Measurements from ENCODE around the gene MAP2. TPM values are rescaled to one million over a fixed set of nuclear protein-coding genes. Genes with fewer than 3 reads are reported as not detected.

Gene MAP2
- total and polyA plus RNA-seq, 7 donors: 0.72 to 6.5 (median 1.8) TPM

GRCh38 chr2:209526561-209526960 lies 102.7 kb downstream of the MAP2 start:
- peaks cover 4% of the 10 kb centered on the region for H3K4me1 ChIP-seq
- no peaks in the 10 kb centered on the region for H3K27me3 ChIP-seq (ENCODE audit: insufficient read depth in 3 of 3, low read length in 2 of 3)
- peak overlapping the region; percentile 33 for H3K4me3 ChIP-seq
- H3K27ac ChIP-seq: peak overlapping the region; percentile 39
- TF ChIP-seq CTCF (IDR thresholded peaks at IDR 0.05): no peak
- ATAC-seq: no peak
- WGBS, 3 donors: 0 to 3% (median 0%) methylated on average over 1 of the region's 1 CpG
- no peaks in the 10 kb centered on the region for H3K9me3 ChIP-seq
- no peaks in the 10 kb centered on the region for H3K36me3 ChIP-seq (ENCODE audit: insufficient read depth in 1 of 2, low read depth in 1 of 2)
- intact Hi-C loops (cut with DNase I): no loop called here
- no peak for DNase-seq

DNA sequence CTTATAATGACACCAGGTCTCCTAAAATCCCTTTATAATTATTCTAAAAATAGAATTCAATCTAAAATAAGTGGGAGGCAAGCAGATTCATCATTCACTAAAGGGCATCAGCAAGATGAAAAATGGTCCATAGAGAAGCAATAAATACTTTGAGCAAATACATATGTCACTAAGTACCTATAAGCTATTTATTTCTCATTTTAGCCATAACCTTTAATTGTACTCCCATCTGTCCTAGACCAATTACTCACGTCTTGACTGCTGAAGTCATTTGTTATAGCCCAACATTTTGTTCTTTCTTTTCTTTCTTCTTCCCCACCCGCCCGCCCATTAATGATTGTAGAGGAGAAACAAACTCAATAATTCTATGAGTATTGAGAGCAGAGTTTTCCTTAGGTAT lies 105.7 kb downstream of the MAP2 start:
- DNase-seq: no peak
- no peaks in the 10 kb centered on the region for H3K36me3 ChIP-seq (ENCODE audit: insufficient read depth in 1 of 2, low read depth in 1 of 2)
- no peak for TF ChIP-seq CTCF (IDR thresholded peaks at IDR 0.05)
- WGBS, 3 donors: 65 to 78% (median 77%) methylated on average over 3 of the region's 3 CpGs
- intact Hi-C loops (cut with DNase I): no loop called here
- no peaks in the 10 kb centered on the region for H3K9me3 ChIP-seq
- peaks cover 4% of the 10 kb centered on the region for H3K4me1 ChIP-seq
- no peak overlapping the region for H3K4me3 ChIP-seq
- H3K27ac ChIP-seq: no peak overlapping the region
- no peak for ATAC-seq
- no peaks in the 10 kb centered on the region for H3K27me3 ChIP-seq (ENCODE audit: insufficient read depth in 3 of 3, low read length in 2 of 3)

GRCh38 chr2:209532321-209532720 lies 108.5 kb downstream of the MAP2 start:
- Histone ChIP-seq H3K4me1 (no peaks in the 10 kb centered on the region), H3K27ac (no peak overlapping the region), H3K27me3 (ENCODE audit: insufficient read depth in 3 of 3, low read length in 2 of 3) (no peaks in the 10 kb centered on the region), H3K36me3 (ENCODE audit: insufficient read depth in 1 of 2, low read depth in 1 of 2) (no peaks in the 10 kb centered on the region), H3K4me3 (no peak overlapping the region), H3K9me3 (no peaks in the 10 kb centered on the region)
- 77 to 83% (median 82%) methylated on average over 2 of the region's 2 CpGs for WGBS, 3 donors
- intact Hi-C loops (cut with DNase I): no loop called here
- ATAC-seq (no peak), DNase-seq (no peak)
- no peak for TF ChIP-seq CTCF (IDR thresholded peaks at IDR 0.05)

DNA sequence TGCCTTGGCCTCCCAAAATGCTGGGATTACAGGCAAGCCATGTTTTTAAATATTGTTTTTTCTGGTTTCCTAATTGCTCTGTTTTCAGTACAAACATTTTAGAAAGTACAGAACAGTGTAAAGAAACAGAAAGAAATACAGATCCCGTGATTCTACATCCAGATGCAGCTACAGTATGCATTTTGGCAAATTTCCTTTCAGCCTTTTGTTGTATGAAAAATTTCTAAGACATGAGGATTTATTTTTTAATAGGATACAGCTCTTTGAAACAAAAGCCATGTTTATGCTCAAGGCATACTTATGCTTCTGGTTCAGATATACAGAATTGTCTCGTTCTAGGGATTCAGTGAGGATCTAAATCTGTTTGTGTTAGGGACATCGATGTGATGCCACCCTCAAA lies 109.5 kb downstream of the MAP2 start:
- no peaks in the 10 kb centered on the region for H3K9me3 ChIP-seq

More for the DNA sequence above, 109.5 kb downstream of the MAP2 start:
- 78 to 80% (median 78%) methylated on average over 3 of the region's 3 CpGs for WGBS, 3 donors
- intact Hi-C loops (cut with DNase I): no loop called here
- Histone ChIP-seq H3K27ac (no peak overlapping the region), H3K36me3 (ENCODE audit: insufficient read depth in 1 of 2, low read depth in 1 of 2) (no peaks in the 10 kb centered on the region), H3K4me3 (no peak overlapping the region), H3K4me1 (no peaks in the 10 kb centered on the region), H3K27me3 (ENCODE audit: insufficient read depth in 3 of 3, low read length in 2 of 3) (no peaks in the 10 kb centered on the region)
- ATAC-seq (no peak), DNase-seq (no peak)
- TF ChIP-seq CTCF (IDR thresholded peaks at IDR 0.05): no peak

Measured in psoas muscle (tissue), 8 donors.